HG03432 (cell line): ENCODE measurements around the gene IFNA5.

Source experiments
- ATAC-seq: cut with Tn5 transposase; IDR thresholded peaks from one replicate; pipeline ENCODE4 v1.9.1; 2021; ENCODE audit warnings: mild to moderate bottlenecking, moderate library complexity; ENCODE audit not compliant: unreplicated experiment

Gene IFNA5

GRCh38 chr9:21294904-21295538 is 10.1 kb downstream of the IFNA5 start:
- peak; percentile 73 for ATAC-seq

- ATAC-seq, result peak; percentile 76
Measured at GRCh38 chr9:21294364-21294774, 10.7 kb downstream of the IFNA5 start.

GRCh38 chr9:21289848-21290247 is 15.3 kb downstream of the IFNA5 start:
- ATAC-seq, result no peak

GRCh38 chr9:21287280-21287679 is 17.8 kb downstream of the IFNA5 start:
- no peak for ATAC-seq

GRCh38 chr9:21286659-21287058 is 18.5 kb downstream of the IFNA5 start:
- no peak for ATAC-seq

GRCh38 chr9:21286099-21286498 is 19.0 kb downstream of the IFNA5 start:
- ATAC-seq, result no peak

GRCh38 chr9:21281275-21281674 is 23.8 kb downstream of the IFNA5 start:
- no peak for ATAC-seq

GRCh38 chr9:21268347-21268657 is 36.8 kb downstream of the IFNA5 start:
- no peak for ATAC-seq

GRCh38 chr9:21267485-21268346 is 37.4 kb downstream of the IFNA5 start:
- ATAC-seq, result peak; percentile 71

GRCh38 chr9:21266733-21267484 is 38.2 kb downstream of the IFNA5 start:
- ATAC-seq, result peak; percentile 24

- ATAC-seq, result peak; percentile 64
Measured at GRCh38 chr9:21265421-21266189, 39.5 kb downstream of the IFNA5 start.

- peak; percentile 46 for ATAC-seq
Measured at GRCh38 chr9:21255538-21256212, 49.4 kb downstream of the IFNA5 start.
